Stimulated activated CD4-positive, alpha-beta T cell treated with anti-CD3 and anti-CD28 coated beads, Interleukin-1b, Interleukin-23, amount 100 ng/mL, for 4 hours (primary cell): Measurements from ENCODE around the gene TAS1R1.

Experiments used
- DNase-seq, 2 donors: peaks; one replicate each; pipeline ENCODE4 v3.0.0-alpha.2; 2020; ENCODE audit warnings: low read depth in 2 of 2

The TAS1R1 gene

DNA sequence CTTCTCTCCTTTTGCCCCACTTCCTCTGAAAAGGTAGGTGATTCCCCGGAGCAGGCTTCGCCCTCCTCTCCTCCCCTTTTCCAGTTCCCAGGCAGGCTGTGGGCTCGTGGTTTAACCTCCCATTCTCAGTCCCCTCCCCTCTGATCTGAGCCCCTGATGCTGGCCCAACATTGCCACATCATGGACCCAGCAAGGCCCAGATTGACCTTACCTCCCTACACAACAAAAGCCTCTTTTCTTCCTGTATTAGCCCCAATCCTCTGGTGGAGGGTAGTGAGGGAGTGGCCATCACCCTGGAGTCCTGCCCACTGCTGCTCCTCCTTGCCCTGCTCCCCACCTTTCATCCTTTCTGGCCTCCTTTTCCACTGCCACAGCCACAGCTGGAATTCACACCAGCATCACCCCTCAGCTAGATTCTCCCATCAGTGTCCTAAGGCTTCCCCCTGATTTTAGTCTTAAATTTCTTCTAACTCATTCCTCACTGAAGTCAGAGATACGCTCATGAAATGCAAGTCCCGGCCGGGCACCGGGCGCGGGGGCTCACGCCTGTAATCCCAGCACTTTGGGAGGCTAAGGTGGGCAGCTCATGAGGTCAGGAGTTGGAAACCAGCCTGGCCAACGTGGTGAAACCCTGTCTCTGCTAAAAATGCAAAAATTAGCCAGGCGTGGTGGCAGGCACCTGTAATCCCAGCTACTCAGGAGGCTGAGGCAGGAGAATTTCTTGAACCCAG lies 17.7 kb downstream of the TAS1R1 start:
- DNase-seq = no peak

DNA sequence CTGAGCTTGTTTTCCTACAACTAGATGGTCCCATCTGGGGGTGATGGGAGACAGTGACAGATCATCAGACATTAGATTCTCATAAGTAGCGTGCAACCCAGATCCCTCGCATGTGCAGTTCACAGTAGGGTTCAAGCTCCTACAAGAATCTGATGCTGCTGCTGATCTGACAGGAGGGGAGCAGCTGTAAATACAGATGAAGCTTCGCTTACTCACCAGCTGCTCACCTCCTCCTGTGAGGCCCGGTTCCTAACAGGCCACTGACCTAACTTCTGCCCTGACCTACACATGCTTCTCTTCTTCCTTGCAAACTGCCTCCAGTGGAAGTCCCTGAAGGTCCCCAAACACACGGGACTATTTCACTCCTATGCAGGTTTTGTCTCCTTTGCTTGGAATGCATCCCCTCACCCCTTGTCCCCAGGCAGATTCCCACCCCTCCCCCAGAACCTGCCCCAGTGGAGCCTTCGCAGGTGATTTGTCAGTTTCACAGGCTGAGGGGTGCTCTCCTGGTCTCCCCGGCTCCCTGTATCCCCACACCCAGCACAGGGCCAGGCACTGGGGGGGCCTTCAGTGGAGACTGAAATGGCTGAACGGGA lies 19.0 kb downstream of the TAS1R1 start:
- no peak for DNase-seq

DNA sequence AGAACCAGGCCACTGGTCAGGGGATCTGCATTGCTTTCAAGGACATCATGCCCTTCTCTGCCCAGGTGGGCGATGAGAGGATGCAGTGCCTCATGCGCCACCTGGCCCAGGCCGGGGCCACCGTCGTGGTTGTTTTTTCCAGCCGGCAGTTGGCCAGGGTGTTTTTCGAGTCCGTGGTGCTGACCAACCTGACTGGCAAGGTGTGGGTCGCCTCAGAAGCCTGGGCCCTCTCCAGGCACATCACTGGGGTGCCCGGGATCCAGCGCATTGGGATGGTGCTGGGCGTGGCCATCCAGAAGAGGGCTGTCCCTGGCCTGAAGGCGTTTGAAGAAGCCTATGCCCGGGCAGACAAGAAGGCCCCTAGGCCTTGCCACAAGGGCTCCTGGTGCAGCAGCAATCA lies 19.7 kb downstream of the TAS1R1 start:
- DNase-seq = no peak

DNA sequence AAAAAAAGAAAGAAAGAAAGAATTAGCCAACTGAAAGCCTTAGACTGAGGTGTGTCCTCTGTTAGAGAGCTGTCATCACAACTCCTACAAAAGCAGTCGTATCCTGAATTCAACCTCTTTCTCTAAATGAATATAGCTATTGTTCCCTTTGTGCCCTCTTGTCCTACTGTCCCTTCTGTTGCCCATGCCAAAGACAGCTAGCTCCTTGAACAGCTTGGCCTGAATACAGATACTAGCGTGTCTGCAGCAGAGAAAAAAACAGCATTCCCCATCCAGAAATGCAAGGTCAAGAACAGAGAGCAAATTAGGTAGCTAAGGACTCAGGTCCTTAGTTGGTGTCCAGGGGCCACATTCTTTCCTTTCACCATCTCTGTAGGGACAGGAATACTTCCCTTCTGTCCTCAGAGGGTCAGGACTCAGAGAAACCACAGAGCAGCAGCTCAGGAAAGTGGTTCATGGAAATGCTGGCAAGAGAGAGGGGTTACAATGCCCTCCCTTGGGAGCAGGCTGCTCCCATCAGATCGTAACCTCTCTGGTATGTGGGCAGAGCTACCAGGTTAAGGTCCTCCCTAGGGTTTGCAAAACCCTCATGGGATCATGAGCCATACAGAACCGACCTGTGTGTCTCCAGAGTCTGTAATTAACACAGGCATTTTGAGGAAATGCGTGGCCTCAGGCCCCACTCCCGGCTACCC lies 22.9 kb downstream of the TAS1R1 start:
- no peak for DNase-seq

DNA sequence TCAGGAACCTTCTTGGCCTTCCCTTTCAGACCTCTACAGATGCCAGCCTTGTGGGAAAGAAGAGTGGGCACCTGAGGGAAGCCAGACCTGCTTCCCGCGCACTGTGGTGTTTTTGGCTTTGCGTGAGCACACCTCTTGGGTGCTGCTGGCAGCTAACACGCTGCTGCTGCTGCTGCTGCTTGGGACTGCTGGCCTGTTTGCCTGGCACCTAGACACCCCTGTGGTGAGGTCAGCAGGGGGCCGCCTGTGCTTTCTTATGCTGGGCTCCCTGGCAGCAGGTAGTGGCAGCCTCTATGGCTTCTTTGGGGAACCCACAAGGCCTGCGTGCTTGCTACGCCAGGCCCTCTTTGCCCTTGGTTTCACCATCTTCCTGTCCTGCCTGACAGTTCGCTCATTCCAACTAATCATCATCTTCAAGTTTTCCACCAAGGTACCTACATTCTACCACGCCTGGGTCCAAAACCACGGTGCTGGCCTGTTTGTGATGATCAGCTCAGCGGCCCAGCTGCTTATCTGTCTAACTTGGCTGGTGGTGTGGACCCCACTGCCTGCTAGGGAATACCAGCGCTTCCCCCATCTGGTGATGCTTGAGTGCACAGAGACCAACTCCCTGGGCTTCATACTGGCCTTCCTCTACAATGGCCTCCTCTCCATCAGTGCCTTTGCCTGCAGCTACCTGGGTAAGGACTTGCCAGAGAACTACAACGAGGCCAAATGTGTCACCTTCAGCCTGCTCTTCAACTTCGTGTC lies 23.7 kb downstream of the TAS1R1 start:
- no peak for DNase-seq

DNA sequence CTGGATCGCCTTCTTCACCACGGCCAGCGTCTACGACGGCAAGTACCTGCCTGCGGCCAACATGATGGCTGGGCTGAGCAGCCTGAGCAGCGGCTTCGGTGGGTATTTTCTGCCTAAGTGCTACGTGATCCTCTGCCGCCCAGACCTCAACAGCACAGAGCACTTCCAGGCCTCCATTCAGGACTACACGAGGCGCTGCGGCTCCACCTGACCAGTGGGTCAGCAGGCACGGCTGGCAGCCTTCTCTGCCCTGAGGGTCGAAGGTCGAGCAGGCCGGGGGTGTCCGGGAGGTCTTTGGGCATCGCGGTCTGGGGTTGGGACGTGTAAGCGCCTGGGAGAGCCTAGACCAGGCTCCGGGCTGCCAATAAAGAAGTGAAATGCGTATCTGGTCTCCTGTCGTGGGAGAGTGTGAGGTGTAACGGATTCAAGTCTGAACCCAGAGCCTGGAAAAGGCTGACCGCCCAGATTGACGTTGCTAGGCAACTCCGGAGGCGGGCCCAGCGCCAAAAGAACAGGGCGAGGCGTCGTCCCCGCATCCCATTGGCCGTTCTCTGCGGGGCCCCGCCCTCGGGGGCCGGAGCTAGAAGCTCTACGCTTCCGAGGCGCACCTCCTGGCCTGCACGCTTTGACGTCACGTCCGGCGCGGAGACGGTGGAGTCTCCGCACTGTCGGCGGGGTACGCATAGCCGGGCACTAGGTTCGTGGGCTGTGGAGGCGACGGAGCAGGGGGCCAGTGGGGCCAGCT lies 24.4 kb downstream of the TAS1R1 start, which contains the start of gene ZBTB48:
TSS of gene ZBTB48 (plus strand) at position 621 of the 745 bp plus-strand sequence. CDS start 616 bp downstream, outside the sequence.
- peak; percentile 92 to 95 for DNase-seq

DNA sequence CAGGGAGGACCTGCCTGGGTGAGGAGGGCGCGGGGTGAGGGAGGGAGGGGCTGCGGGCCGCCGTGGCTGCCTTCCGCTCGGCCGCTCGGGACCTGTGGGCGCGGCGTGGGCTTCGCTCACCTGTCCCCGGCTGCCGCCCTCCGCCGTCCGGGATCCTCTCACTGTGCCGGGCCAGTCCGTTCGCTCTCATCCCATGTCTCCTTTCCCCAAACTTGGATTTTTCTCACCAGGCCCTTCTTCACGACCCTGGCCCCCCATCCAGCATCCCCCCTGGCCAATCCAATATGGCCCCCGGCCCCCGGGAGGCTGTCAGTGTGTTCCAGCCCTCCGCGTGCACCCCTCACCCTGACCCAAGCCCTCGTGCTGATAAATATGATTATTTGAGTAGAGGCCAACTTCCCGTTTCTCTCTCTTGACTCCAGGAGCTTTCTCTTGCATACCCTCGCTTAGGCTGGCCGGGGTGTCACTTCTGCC lies 25.0 kb downstream of the TAS1R1 start:
- no peak for DNase-seq

DNA sequence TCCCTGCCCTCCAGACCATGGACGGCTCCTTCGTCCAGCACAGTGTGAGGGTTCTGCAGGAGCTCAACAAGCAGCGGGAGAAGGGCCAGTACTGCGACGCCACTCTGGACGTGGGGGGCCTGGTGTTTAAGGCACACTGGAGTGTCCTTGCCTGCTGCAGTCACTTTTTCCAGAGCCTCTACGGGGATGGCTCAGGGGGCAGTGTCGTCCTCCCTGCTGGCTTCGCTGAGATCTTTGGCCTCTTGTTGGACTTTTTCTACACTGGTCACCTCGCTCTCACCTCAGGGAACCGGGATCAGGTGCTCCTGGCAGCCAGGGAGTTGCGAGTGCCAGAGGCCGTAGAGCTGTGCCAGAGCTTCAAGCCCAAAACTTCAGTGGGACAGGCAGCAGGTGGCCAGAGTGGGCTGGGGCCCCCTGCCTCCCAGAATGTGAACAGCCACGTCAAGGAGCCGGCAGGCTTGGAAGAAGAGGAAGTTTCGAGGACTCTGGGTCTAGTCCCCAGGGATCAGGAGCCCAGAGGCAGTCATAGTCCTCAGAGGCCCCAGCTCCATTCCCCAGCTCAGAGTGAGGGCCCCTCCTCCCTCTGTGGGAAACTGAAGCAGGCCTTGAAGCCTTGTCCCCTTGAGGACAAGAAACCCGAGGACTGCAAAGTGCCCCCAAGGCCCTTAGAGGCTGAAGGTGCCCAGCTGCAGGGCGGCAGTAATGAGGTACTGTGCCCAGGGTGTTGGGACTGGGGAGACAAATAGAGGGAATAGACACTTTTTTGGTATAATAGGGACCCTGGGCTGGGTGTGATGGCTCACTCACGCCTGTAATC lies 25.7 kb downstream of the TAS1R1 start:
- DNase-seq = no peak

DNA sequence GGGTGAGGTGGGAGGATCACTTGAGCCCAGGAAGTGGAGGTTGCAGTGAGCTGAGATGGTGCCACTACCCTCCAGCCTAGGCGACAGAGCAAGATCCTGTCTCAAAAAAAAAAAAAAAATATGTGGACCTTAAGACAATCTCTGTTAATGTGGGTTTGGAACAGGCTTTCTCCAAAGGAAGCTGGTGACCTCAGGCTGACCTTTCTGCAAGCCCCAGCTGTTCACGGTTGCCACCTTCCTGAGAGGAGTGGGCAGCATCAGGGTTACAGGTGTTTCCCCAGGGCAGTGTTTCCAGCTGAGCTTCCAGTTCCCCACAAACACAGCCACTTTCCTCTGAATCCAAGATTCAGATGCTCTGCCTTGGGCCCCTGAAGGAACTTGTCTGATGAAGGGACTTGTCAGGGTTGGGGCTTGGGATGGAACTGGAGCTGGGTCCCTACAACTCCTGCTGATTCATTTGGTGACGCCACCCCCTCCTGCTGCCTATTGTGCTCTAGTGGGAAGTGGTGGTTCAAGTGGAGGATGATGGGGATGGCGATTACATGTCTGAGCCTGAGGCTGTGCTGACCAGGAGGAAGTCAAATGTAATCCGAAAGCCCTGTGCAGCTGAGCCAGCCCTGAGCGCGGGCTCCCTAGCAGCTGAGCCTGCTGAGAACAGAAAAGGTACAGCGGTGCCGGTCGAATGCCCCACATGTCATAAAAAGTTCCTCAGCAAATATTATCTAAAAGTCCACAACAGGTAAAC lies 26.6 kb downstream of the TAS1R1 start:
- no peak for DNase-seq

DNA sequence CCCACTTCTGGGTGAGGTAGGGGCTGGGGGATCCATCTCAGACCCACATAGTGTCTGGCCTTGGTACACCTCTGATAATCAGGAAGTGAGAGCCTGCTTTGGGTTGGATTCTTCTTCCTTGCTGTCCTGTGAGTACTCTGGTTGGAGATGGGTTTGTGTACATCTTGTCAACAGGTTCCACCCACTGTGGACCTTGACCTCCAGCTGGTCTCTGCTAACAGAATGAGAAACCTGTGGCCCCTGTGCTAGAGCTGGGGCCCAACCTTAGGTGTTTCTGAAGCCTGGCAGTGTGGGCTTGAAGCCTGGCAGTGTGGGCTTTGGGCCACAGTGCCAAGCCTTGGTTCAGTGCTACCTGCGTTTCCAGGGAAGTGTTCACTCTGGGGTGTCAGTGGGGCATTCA lies 27.3 kb downstream of the TAS1R1 start:
- DNase-seq = no peak

DNA sequence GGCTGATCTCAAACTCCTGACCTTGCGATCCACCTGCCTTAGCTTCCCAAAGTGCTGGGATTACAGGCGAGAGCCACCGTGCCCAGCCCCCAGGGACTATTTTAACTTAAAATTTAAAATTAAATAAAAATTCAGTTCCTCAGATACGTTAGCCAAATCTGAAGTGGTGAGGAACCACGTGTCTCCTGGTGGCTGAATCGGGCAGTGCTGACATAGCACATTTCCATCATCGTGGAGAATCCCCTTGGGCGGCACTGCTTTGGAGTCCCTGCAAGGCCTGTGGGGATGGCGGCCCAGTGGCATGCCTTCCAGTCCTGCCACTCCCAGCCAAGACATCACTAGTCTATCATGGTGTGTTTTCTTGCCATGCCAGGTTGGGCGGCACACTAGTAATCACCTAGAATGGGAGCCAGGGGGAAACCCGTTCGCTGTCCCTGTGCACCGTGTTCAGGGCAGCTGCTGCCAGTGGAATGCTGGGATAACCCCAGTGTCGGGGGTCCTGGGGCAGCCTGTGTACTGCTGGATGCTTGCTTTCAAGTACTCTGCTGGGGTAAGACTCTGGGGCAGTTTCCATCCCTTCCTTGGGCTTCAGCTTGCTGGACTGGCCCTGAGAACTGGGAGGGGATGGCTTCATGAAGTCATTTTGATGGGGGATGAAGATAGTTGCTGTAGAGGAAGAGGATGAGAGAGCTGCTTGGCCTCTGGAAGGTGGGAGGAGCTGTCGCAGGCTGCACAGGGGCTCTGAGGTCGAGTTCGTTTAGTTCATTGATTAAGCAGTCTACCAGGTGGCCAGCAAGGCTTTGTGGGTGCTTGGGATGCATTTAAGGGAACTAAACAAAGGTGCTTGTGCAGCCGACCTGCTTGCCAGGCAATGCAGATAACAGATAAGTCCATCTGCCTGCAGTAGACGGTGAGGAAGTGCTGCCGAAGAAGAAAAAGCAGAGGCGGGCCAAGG lies 29.3 kb downstream of the TAS1R1 start:
- no peak for DNase-seq

DNA sequence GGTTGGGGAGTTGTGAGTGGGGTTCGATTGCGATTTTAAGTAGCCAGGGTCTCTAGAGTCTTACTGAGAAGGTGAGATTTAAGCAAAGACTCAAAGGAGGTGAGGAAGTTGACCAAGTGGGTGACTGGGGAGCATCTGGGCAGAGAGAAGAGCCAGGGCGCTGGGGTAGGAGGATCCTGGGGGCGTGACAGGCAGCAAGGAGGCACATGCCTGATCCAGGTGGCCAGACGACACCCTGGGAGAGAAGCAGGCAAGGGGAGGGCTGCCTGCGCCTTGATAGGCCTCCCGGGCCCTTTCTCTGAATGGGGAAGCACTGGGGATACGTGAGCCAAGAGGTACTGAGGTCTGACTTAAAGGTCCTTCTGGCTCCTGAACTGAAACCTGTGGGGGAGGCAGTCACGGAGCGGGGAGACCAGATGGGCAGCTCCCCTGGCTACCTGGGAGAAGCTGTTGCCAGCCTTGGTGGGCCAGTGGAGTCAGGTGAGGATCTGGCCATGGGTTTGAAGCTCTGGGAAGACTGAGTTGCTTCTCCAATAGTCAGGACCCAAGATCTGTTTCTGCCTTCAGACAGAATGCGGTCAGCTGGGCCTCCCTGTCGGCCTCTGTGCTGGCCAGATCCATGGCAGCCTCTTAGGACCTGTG lies 30.1 kb downstream of the TAS1R1 start:
- DNase-seq = no peak

DNA sequence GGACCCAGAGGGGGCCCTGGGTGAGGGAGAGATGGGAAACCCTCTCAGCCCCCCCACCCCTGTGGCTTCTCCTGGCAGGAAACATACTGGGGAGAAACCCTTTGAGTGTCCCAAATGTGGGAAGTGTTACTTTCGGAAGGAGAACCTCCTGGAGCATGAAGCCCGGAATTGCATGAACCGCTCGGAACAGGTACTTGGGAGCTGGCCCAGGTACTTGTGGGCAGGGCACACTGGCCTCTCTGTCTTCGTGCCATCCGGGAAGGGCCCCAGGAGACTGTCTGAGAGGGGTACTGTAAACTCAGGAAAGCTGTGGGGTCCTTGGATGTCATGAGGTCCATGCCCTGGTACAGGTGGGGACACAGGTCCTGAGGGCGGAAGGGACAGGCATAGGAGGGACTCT lies 30.7 kb downstream of the TAS1R1 start:
- DNase-seq = no peak

DNA sequence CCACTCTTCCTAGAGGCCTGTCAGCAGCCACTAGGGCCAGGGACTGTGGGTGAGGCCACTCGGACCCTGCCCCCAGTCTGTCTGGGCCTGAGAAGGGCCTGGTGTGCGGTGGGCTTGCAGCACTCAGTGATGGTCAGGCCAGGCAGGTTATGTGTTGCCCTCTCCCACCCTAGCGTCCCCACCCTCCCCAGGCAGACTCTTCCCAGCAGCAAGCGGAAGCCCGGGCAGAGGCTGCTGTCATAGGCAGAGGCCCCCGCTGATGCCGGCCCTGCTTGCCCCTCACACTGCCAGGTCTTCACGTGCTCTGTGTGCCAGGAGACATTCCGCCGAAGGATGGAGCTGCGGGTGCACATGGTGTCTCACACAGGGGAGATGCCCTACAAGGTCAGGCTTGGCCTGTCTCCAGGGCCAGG lies 31.3 kb downstream of the TAS1R1 start:
- DNase-seq = no peak

DNA sequence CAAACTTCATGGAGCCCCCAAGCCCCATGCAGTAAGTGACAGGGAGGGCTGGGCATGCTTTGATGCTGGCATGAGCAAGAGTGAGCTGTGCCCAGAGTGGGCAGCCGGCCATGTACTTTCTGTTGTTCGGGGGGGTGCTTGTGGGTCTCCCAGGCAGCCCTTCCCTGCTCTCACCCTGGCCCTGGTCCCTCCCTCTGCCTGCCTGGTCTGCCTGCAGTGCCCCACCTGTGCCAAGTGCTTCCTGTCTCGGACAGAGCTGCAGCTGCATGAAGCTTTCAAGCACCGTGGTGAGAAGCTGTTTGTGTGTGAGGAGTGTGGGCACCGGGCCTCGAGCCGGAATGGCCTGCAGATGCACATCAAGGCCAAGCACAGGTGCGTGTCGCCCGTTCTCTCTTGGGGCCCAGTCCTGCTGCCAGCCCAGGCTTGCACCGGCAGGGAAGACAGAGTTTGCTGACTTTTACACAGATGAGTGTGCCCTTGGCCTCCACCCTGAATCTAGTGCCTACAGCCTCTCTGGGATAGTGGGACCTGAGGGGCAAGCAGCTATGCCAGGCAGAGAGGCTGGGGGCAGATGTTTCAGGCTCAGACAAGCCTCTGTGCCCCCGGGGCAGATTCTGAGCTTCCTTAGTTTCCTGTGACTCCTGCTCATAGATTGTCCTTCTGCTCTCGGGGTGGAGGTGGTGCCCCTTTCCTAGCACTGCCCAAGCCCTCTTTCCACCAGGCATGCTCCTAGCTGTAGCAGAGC lies 32.3 kb downstream of the TAS1R1 start:
- DNase-seq = no peak

DNA sequence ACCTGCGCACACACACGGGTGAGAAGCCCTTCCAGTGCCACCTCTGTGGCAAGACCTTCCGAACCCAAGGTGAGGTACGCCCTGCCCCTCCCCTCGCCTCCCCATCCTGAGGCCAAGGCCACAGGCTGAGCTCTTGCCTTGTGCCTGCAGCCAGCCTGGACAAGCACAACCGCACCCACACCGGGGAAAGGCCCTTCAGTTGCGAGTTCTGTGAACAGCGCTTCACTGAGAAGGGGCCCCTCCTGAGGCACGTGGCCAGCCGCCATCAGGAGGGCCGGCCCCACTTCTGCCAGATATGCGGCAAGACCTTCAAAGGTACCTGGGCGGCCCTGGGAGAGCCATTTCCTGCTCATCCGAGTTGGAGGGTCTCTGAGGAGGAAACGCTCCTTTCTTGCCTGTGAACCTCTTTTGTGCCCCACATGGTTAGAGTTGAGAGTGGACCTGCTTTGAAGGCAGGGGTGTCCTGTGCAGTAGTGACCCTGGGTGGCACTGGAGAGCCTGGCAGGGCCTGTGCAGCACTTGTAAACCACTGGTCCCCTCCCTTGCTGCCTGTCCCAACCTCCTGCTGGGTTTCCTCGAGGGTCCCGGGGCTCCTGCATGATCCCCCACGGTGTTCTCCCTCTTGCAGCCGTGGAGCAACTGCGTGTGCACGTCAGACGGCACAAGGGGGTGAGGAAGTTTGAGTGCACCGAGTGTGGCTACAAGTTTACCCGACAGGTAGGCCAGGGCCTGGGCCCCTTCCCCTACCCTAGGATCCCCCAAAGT lies 33.2 kb downstream of the TAS1R1 start:
- no peak for DNase-seq
